Measurements from ENCODE around the gene MAGEF1. TPM values are rescaled to one million over a fixed set of nuclear protein-coding genes. Genes with fewer than 3 reads are reported as not detected.

The MAGEF1 gene
- total and polyA plus RNA-seq, 2 donors (not counting 3 experiments of a cell fraction or from before 2014, with no cell fraction given), result 7.0 to 14.2 TPM

DNA sequence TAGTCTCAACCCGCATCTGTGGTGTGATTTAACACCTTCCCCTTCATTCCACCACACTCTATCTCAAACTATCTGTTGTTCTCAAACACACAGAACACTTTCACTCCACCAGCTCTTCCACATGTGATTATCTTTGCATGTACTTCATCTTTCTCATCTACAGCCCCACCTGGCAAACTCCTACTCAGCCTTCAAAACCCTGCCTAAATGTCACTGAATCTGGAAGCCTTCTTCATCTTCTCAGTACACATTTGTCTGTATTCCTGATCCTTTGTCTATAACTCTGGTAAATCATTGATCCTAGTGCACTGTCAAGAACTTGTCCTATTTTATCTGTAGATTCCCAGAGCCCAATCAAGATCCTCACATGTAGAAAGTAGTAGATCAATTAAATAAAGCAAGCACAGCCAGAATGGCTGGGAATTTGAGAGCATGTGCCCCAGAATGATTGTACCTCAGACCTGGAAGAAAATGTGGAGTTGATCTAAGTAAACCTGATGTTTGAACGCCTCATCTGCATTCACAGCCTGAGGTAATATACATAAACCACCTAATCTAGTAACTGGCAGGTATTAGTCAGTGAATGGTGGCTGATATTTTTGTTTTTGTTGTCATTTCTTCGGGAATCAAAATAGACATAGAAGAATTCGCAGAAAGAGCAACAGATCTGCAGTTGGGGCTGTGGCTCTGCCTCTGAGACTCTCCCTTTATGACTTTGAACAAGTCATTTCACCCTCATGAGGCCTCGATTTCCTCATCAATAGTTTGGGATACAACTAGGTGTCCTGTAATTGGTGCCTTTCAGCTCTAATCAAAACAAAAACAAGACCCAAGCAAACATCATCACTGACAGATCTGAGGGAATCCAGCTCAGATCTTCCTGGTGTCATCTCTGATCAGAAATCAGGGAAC lies 28.0 kb upstream of the MAGEF1 start:
- peaks cover 12% of the 10 kb centered on the region for H3K4me1 ChIP-seq (ENCODE audit: control insufficient read depth, extremely low read depth, insufficient read depth, low read length)
- H4K20me1 ChIP-seq (replicated peaks; ENCODE audit: control insufficient read depth, extremely low read depth, insufficient read depth, low read length), result no peaks in the 10 kb centered on the region
- H3K9ac ChIP-seq (replicated peaks; ENCODE audit: extremely low read depth, insufficient read depth, low read length), result no peak overlapping the region
- peaks cover 0 to 4% of the 10 kb centered on the region in 2 experiments for H3K27me3 ChIP-seq (ENCODE audit: control insufficient read depth in 2 of 2, insufficient read depth in 2 of 2, low read length in 2 of 2)
- dilution Hi-C loops (cut with MboI; ENCODE audit: extremely low pct_ligation_motif_present, low sequenced_read_pairs), result no loop called here
- BruUV-seq (replicated peaks), result no TSS peak
- no peaks in the 10 kb centered on the region for H3K36me3 ChIP-seq (ENCODE audit: control insufficient read depth in 2 of 2, extremely low read depth in 1 of 2, insufficient read depth in 2 of 2, low read length in 2 of 2)
- H3K4me3 ChIP-seq (replicated peaks in 1 of 3; ENCODE audit: insufficient read depth in 1 of 3, low read depth in 1 of 3, low read length in 3 of 3), result no peak overlapping the region
- DNase-seq (ENCODE audit: low read depth, low spot score) (no peak), FAIRE-seq (no peak)
- H3K27ac ChIP-seq (ENCODE audit: insufficient read depth, low read depth, low read length), result no peak overlapping the region
- no peaks in the 10 kb centered on the region for H3K9me3 ChIP-seq (replicated peaks; ENCODE audit: control insufficient read depth, insufficient read depth, low read length)
- no peaks in the 10 kb centered on the region for H3K9me1 ChIP-seq (replicated peaks; ENCODE audit: control insufficient read depth, extremely low read depth, insufficient read depth, low read length)
- POLR2A ChIA-PET, result no interaction called here
- TF ChIP-seq POLR2A (IDR thresholded peaks at IDR 0.05; ENCODE audit: low read depth, low read length), result no peak
- TF ChIP-seq FOS (IDR thresholded peaks at IDR 0.05; ENCODE audit: borderline replicate concordance, insufficient read depth, low read length), result no peak
- TF ChIP-seq POLR2AphosphoS5 (IDR thresholded peaks at IDR 0.05; ENCODE audit: insufficient read depth, low read depth, low read length), result no peak
- no peaks in the 10 kb centered on the region for H3K79me2 ChIP-seq (ENCODE audit: control insufficient read depth, insufficient read depth, low read length)
- no peak overlapping the region for H2AFZ ChIP-seq (ENCODE audit: low read depth, low read length)
- intact Hi-C loops (cut with micrococcal nuclease), result no loop called here
- CTCF ChIA-PET, result no interaction called here
- no peak overlapping the region for H3K4me2 ChIP-seq (ENCODE audit: insufficient read depth, low read length)

DNA sequence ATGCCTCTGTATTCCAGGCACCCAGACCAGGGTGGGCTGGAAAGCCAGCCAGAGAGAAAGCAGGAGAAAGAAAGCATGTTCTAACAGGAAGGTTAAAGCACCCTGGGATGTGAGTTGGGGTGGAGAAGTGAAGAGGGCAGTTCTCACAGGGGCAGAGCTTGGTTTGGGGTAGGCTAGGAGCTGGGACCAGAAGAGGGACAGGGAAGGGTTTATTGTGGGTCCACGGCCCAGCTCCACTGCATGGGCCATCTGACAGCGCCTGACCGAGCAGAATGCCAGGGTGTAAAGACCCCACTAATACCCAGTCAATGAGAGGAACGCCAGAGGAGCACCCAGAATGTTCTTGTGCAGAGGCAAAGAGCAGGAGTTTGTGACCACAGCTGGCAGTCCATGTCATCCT lies 27.1 kb upstream of the MAGEF1 start:
- TF ChIP-seq CTCF (IDR thresholded peaks at IDR 0.05; ENCODE audit: extremely low read depth in 1 of 2, insufficient read depth in 1 of 2, low read depth in 1 of 2, low read length in 2 of 2), result no peak
- Histone ChIP-seq H2AFZ (ENCODE audit: low read depth, low read length) (no peak overlapping the region), H4K20me1 (replicated peaks; ENCODE audit: control insufficient read depth, extremely low read depth, insufficient read depth, low read length) (no peaks in the 10 kb centered on the region), H3K27me3 (ENCODE audit: control insufficient read depth in 2 of 2, insufficient read depth in 2 of 2, low read length in 2 of 2) (peaks cover 0 to 4% of the 10 kb centered on the region in 2 experiments), H3K4me1 (ENCODE audit: control insufficient read depth, extremely low read depth, insufficient read depth, low read length) (peaks cover 12% of the 10 kb centered on the region), H3K27ac (ENCODE audit: insufficient read depth, low read depth, low read length) (no peak overlapping the region), H3K4me3 (replicated peaks in 1 of 3; ENCODE audit: insufficient read depth in 1 of 3, low read depth in 1 of 3, low read length in 3 of 3) (no peak overlapping the region), H3K4me2 (ENCODE audit: insufficient read depth, low read length) (no peak overlapping the region), H3K79me2 (ENCODE audit: control insufficient read depth, insufficient read depth, low read length) (no peaks in the 10 kb centered on the region), H3K9ac (replicated peaks; ENCODE audit: extremely low read depth, insufficient read depth, low read length) (no peak overlapping the region), H3K9me1 (replicated peaks; ENCODE audit: control insufficient read depth, extremely low read depth, insufficient read depth, low read length) (no peaks in the 10 kb centered on the region), H3K36me3 (ENCODE audit: control insufficient read depth in 2 of 2, extremely low read depth in 1 of 2, insufficient read depth in 2 of 2, low read length in 2 of 2) (no peaks in the 10 kb centered on the region), H3K9me3 (replicated peaks; ENCODE audit: control insufficient read depth, insufficient read depth, low read length) (no peaks in the 10 kb centered on the region)
- no peak for FAIRE-seq
- no TSS peak for BruUV-seq (replicated peaks)
- CTCF ChIA-PET, result interaction anchor here (2.6 to 4.1 kb wide), 2 partner anchors 13 to 178 kb away, joined by 11 to 30 read pairs; partner anchors contain the start of gene EPHB3
- intact Hi-C loops (cut with micrococcal nuclease) (no loop called here), dilution Hi-C loops (cut with MboI; ENCODE audit: extremely low pct_ligation_motif_present, low sequenced_read_pairs) (no loop called here)
- DNase-seq (ENCODE audit: low read depth, low spot score), result no peak
- POLR2A ChIA-PET, result no interaction called here

Data from endothelial cell of umbilical vein (primary cell).